Endothelial cell of umbilical vein (primary cell): ENCODE measurements around the gene GRM7. TPM values are rescaled to one million over a fixed set of nuclear protein-coding genes. Genes with fewer than 3 reads are reported as not detected.

ENCODE experiments used
- BruUV-seq: library from RNA; stranded (reverse); fragments of 400-500 nt; replicated peaks from 2 replicates; lab custom pipeline; 2021; lab: Mats Ljungman, UMichigan
- CTCF ChIA-PET: fragments of 300-600, 350-600 bp; sonication (Branson Sonifier 250); formaldehyde crosslinking; loops from one replicate; lab custom pipeline; 2021; ENCODE audit warnings: antibody characterized with exemption, inconsistent platforms; lab: Charles Lee
- POLR2A ChIA-PET: fragments of 300-600, 350-600 bp; sonication (Branson Sonifier 250); formaldehyde crosslinking; loops from one replicate; lab custom pipeline; 2021; ENCODE audit warnings: antibody characterized with exemption, inconsistent platforms; lab: Charles Lee
- DNase-seq: peaks from one replicate; pipeline ENCODE4 v3.0.0-alpha.2; 2011; ENCODE audit warnings: low read depth, low spot score
- FAIRE-seq: peaks from 2 replicates; lab custom pipeline; 2011; peaks lifted over from hg19 to GRCh38; lab: Jason Lieb, UNC
- H2AFZ ChIP-seq: 2 replicates; pipeline ENCODE4 v1.6.0; 2012; ENCODE audit warnings: low read depth, low read length, control low read depth, inconsistent platforms
- H3K27ac ChIP-seq: 2 replicates; pipeline ENCODE4 v1.5.1; 2011; ENCODE audit warnings: low read depth, mild to moderate bottlenecking, control low read depth, low read length, moderate library complexity; ENCODE audit not compliant: insufficient read depth
- H3K27me3 ChIP-seq, 2 experiments: 2 replicates each; pipeline versions ENCODE4 v1.6.0 to v1.6.1; 2011; ENCODE audit warnings: low read length in 2 of 2, mixed read lengths in 1 of 2; ENCODE audit not compliant: control insufficient read depth in 2 of 2, insufficient read depth in 2 of 2
- H3K36me3 ChIP-seq, 2 experiments: 2 replicates in 1 of 2; 3 replicates in 1 of 2; pipeline ENCODE4 v1.5.1; 2011; ENCODE audit warnings: low read length in 2 of 2, mild to moderate bottlenecking in 1 of 2, moderate library complexity in 1 of 2; ENCODE audit not compliant: control insufficient read depth in 2 of 2, insufficient read depth in 2 of 2; ENCODE audit errors: extremely low read depth in 1 of 2
- H3K4me1 ChIP-seq: 3 replicates; pipeline ENCODE4 v1.5.1; 2011; ENCODE audit warnings: mild to moderate bottlenecking, low read length; ENCODE audit not compliant: control insufficient read depth, insufficient read depth; ENCODE audit errors: extremely low read depth
- H3K4me2 ChIP-seq: 2 replicates; pipeline ENCODE4 v1.6.1; 2011; ENCODE audit warnings: low read length, control low read depth, mixed read lengths; ENCODE audit not compliant: insufficient read depth
- H3K4me3 ChIP-seq, 3 experiments: fragments of 200-600 bp in 1 of 3; sonication (generic), shearing (Covaris generic) in 1 of 3; replicated peaks in 1 of 3; 2 replicates each; pipeline ENCODE4 v1.5.1; 2011 to 2016; ENCODE audit warnings: control low read depth in 3 of 3, low read length in 3 of 3, mild to moderate bottlenecking in 2 of 3, inconsistent platforms in 1 of 3, low read depth in 1 of 3, moderate library complexity in 1 of 3; ENCODE audit not compliant: insufficient read depth in 1 of 3
- H3K79me2 ChIP-seq: 2 replicates; pipeline ENCODE4 v1.6.0; 2012; ENCODE audit warnings: low read length, inconsistent platforms; ENCODE audit not compliant: control insufficient read depth, insufficient read depth
- H3K9ac ChIP-seq: replicated peaks from 2 replicates; pipeline ENCODE3; 2011; ENCODE audit warnings: low read length, control low read depth; ENCODE audit not compliant: insufficient read depth; ENCODE audit errors: extremely low read depth
- H3K9me1 ChIP-seq: replicated peaks from 3 replicates; pipeline ENCODE4 v1.6.0; 2011; ENCODE audit warnings: mild to moderate bottlenecking, low read length; ENCODE audit not compliant: control insufficient read depth, insufficient read depth; ENCODE audit errors: extremely low read depth
- H3K9me3 ChIP-seq: replicated peaks from 2 replicates; pipeline ENCODE4 v1.5.1; 2012; ENCODE audit warnings: low read length, inconsistent platforms; ENCODE audit not compliant: control insufficient read depth, insufficient read depth
- H4K20me1 ChIP-seq: replicated peaks from 2 replicates; pipeline ENCODE3; 2011; ENCODE audit warnings: mild to moderate bottlenecking, low read length; ENCODE audit not compliant: control insufficient read depth, insufficient read depth; ENCODE audit errors: extremely low read depth
- EZH2 ChIP-seq: IDR thresholded peaks from 2 replicates; pipeline ENCODE4 v1.6.1; 2012; ENCODE audit warnings: borderline replicate concordance, low read depth, mild to moderate bottlenecking, moderate library complexity, low read length, inconsistent platforms; ENCODE audit not compliant: severe bottlenecking
- FOS ChIP-seq: IDR thresholded peaks from 2 replicates; pipeline ENCODE4 v1.6.1; 2011; ENCODE audit warnings: mild to moderate bottlenecking, low read length, moderate library complexity, borderline replicate concordance; ENCODE audit not compliant: insufficient read depth
- GATA2 ChIP-seq: IDR thresholded peaks from 2 replicates; pipeline ENCODE4 v1.7.0; 2011; ENCODE audit warnings: low read depth, mild to moderate bottlenecking, moderate library complexity, mixed read lengths, low read length; ENCODE audit not compliant: insufficient read length, insufficient read depth
- JUN ChIP-seq: IDR thresholded peaks from 2 replicates; pipeline ENCODE4 v1.6.1; 2011; ENCODE audit warnings: borderline replicate concordance, low read depth; ENCODE audit not compliant: insufficient read length, insufficient read depth
- MYC ChIP-seq: IDR thresholded peaks from one replicate; pipeline ENCODE4 v1.6.1; 2011; ENCODE audit warnings: mild to moderate bottlenecking, low read depth, low read length
- POLR2A ChIP-seq: IDR thresholded peaks from 2 replicates; pipeline ENCODE4 v1.6.1; 2012; ENCODE audit warnings: low read depth, mild to moderate bottlenecking, control low read depth, low read length
- POLR2AphosphoS5 ChIP-seq: IDR thresholded peaks from 2 replicates; pipeline ENCODE4 v1.6.1; 2012; ENCODE audit warnings: low read depth, mild to moderate bottlenecking, control low read depth, low read length, moderate library complexity; ENCODE audit not compliant: insufficient read depth
- dilution Hi-C: fragments of 300-500 bp; cut with MboI; formaldehyde crosslinking; loops from one replicate; pipeline ENCODE4 v1.15.0; 2019; ENCODE audit warnings: low sequenced_read_pairs; ENCODE audit not compliant: extremely low pct_ligation_motif_present
- intact Hi-C: fragments of 100-400 bp; cut with micrococcal nuclease; formaldehyde crosslinking; loops from one replicate; pipeline ENCODE4 v1.10.0; 2022
- polyA plus RNA-seq, 4 experiments: library from polyadenylated mRNA; depleted of rRNA in 3 of 4; stranded (reverse) in 3 of 4; unstranded in 1 of 4; fragments of >200 nt; gene quantifications; 2 replicates each; pipeline versions ENCODE4 v1.2.1 to v1.2.3, GENCODE V29; 2011 to 2012; ENCODE audit warnings: missing spikeins in 1 of 4
- total RNA-seq: library from RNA; stranded (reverse); gene quantifications from 2 replicates; pipeline ENCODE4 v1.2.3, GENCODE V29; 2021
- TF ChIP-seq, protein P1 (sequence below), 2 donors: IDR thresholded peaks; 1 replicate in 1 of 2; 2 replicates in 1 of 2; pipeline ENCODE4 v1.5.1; 2011; ENCODE audit warnings: low read length in 2 of 2, mild to moderate bottlenecking in 2 of 2, moderate library complexity in 2 of 2, control low read depth in 1 of 2, inconsistent platforms in 1 of 2, low read depth in 1 of 2; ENCODE audit not compliant: insufficient read depth in 1 of 2; ENCODE audit errors: extremely low read depth in 1 of 2
- TF ChIP-seq, protein P2 (sequence below): IDR thresholded peaks from 2 replicates; pipeline ENCODE4 v1.6.1; 2011; ENCODE audit not compliant: insufficient read depth, insufficient read length

Gene GRM7
- total and polyA plus RNA-seq, 2 donors (not counting 3 experiments of a cell fraction or from before 2014, with no cell fraction given), result 0.12 TPM; not detected in 1

DNA sequence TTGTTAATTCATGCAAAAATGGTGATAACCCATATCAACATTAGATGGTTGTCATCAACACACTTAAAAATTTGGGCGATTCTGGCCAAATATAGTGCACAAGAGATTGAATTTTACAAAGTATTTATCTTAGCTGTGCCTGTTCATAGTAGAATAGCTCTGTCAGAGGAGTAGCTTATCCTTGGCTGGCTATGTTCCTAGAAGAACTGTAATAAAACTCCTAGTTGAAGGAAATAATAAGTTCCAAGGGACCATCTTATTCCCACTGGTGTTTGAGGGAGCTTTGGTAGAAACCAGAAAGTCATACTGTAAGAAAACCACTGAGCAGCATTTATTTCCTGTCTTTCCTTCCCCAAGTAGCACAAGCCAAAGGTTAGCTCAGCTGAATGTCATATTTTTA is 201.8 kb downstream of the GRM7 start:
- Histone ChIP-seq H3K9me3 (no peaks in the 10 kb centered on the region), H3K27ac (no peak overlapping the region), H2AFZ (no peak overlapping the region), H3K4me3 (no peak overlapping the region), H3K9ac (no peak overlapping the region), H3K4me1 (no peaks in the 10 kb centered on the region), H3K36me3 (no peaks in the 10 kb centered on the region), H3K9me1 (no peaks in the 10 kb centered on the region), H3K4me2 (no peak overlapping the region), H3K27me3 (no peaks in the 10 kb centered on the region), H4K20me1 (no peaks in the 10 kb centered on the region), H3K79me2 (no peaks in the 10 kb centered on the region)
- no TSS peak for BruUV-seq
- TF ChIP-seq, protein P1, sequence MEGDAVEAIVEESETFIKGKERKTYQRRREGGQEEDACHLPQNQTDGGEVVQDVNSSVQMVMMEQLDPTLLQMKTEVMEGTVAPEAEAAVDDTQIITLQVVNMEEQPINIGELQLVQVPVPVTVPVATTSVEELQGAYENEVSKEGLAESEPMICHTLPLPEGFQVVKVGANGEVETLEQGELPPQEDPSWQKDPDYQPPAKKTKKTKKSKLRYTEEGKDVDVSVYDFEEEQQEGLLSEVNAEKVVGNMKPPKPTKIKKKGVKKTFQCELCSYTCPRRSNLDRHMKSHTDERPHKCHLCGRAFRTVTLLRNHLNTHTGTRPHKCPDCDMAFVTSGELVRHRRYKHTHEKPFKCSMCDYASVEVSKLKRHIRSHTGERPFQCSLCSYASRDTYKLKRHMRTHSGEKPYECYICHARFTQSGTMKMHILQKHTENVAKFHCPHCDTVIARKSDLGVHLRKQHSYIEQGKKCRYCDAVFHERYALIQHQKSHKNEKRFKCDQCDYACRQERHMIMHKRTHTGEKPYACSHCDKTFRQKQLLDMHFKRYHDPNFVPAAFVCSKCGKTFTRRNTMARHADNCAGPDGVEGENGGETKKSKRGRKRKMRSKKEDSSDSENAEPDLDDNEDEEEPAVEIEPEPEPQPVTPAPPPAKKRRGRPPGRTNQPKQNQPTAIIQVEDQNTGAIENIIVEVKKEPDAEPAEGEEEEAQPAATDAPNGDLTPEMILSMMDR (IDR thresholded peaks at IDR 0.05; ENCODE audit: extremely low read depth in 1 of 2, insufficient read depth in 1 of 2, low read depth in 1 of 2, low read length in 2 of 2), result no peak
- TF ChIP-seq JUN (no peak), POLR2AphosphoS5 (no peak), EZH2 (no peak), GATA2 (no peak), POLR2A (no peak), FOS (no peak), MYC (no peak)
- TF ChIP-seq, protein P2, sequence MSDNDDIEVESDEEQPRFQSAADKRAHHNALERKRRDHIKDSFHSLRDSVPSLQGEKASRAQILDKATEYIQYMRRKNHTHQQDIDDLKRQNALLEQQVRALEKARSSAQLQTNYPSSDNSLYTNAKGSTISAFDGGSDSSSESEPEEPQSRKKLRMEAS, result no peak
- POLR2A ChIA-PET, result no interaction called here
- dilution Hi-C loops, result no loop called here
- FAIRE-seq (no peak), DNase-seq (no peak)
- intact Hi-C loops, result no loop called here
- CTCF ChIA-PET, result no interaction called here
